Smooth muscle cell of the brain vasculature (primary cell): ENCODE results near the gene GUCY2D.
"Not testable (repeated sequence)": the region's sequence is repeated elsewhere in the genome, so short reads cannot be mapped to it uniquely, and the experiment has no call there.

Experiments
- DNase-seq: peaks from one replicate; pipeline ENCODE4 v3.0.0-alpha.2; 2012; ENCODE audit warnings: low read depth, low spot score

Gene GUCY2D

DNA sequence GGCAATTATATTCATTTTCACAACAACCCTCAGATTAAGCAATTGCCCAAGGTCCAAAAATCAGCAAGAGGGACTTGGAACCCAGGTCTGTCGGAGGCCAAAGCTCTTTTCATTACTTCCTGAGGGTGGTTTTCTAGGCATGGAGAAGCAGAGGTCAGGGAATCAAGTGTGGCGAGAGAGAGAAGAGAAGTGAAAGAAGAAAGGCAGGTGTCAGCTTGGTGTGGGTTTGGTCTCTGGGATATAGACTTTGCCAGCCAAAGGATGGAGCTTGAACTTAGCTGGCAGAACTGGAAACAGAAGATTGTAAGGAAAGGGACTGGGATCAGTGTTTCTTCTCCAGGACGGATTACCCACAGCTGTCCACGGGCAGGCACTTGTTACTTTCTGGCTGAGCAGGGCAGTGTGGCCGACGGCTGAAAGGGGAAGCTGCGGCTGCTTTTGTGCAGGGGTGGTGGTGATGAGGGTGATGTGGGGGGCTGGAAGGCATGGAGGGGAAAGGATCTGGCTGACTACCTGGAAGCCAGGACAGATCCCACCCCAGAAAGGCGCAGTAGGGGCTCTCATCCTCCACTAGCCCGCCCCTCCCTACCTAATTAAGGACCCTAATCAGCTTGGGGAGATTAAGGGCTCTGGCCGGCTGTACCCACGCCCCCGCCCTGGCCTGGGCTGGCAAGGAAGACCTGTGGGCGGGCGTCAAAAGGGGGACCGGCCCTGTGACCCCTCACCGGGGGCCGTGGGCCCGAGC is at the start of gene GUCY2D:
TSS of gene GUCY2D (plus strand) at position 640 of the 745 bp plus-strand sequence. CDS start 433 bp downstream, outside the sequence.
- DNase-seq: no peak

DNA sequence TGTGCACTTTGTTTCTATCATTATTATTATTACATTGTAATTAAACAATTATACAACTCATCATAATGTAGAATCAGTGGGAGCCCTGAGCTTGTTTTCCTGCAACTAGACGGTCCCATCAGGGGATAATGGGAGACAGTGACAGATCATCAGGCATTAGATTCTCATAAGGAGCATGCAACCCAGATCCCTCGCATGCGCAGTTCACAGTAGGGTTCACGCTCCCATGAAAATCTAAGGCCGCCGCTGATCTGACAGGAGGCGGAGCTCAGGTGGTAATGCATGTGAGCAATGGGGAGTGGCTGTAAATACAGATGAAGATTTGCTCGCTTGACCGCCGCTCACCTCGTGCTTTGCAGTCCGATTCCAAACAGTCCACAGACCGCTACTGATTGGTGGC is 49.1 kb upstream of the GUCY2D start:
- DNase-seq: not testable (repeated sequence)

DNA sequence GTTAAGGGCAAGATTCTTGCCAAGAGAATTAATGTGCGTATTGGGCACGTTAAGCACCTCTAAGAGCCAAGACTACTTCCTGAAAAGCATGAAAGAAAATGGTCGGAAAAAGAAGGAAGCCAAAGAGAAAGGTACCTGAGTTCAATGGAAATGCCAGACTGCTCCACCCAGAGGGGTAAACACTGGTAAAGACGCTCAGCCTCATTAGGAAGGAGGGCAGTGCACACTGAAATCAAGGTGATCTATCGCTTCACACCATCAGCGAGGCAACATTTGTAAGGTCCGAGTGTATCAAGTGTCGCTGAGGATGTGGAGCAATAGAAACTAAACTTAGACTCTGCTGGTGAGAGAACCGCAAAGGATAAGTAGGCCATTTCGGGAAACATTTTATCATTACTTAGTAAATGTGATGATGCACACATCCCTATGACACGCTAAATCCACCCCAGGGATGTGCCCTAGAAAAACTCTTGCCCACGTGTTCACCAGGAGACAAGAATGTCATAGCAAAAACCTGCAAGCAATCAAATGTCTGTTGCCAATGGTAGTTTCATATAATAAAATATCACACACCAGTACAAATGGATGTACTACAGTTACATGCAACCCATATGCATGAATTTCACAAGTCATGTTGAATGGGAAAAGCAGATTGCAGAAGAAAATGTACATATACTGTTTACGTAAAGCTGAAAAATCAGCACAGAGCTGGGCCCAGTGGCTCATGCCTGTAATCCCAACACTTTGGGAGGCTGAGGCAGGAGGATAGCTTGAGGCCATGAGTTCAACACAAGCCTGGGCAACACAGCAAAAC is 46.8 kb upstream of the GUCY2D start:
- no peak for DNase-seq

DNA sequence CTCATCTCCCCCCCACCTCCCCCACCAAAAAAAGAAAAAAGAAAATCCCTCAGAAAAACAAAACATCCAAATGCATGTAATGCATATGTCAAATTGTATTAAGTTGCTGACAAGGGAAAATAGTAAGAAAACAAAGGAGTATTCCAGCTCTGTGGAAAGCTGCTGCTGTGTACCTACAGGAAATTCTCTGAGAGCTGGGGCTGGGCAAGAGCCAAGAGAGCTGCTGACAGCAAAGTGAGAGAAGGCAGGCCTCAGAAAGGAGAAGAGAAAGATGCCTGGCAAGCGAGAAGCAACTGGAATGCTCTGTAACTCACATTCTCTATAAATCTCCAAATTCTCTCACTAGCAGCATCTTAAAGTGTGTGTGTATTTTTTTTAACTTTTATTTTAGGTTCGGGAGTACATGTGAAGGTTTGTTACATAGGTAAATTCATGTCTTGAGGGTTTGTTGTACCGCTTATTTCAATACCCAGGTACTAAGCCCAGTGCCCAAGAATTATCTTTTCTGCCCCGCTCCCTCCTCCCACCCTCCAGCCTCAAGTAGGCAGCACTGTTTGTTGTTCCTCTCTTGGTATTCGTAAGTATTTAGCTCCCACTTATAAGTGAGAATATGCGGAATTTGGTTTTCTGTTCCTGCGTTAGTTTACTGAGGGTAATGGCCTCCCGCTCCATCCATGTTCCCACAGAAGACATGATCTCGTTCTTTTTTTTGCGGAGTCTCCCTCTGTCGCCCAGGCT is 46.0 kb upstream of the GUCY2D start:
- no peak for DNase-seq

DNA sequence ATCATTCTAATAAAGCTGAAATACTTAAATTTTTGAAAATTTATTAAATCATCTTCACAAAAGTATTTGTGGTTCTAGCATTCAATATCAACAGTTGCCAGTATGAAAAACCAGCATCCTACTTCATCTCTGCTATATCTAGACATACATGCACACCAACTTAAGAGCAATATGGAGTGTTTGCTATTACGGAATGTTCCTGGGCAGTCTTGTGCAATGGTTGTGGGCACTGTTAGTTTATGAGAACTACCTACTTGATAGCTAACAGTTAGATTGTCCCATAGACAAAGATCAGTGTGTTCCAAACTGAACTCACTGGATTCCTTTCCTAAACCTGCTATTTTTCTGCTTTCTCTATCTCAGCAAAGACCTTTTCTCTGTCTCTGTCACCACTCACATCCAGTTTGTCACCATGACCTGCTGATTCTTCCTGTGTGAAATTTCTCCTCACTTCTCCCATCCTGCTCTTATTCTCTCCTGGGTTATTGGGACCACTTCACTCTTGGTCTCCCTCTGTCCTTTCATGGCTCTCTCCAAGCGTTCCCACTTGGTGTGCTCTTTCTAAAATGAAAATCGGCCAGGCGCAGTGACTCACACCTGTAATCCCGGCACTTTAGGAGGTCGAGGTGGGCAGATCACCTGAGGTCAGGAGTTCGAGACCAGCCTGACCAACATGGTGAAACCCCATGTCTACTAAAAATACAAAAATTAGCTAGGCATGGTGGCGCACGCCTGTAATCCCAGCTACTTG is 42.7 kb upstream of the GUCY2D start:
- no peak for DNase-seq

DNA sequence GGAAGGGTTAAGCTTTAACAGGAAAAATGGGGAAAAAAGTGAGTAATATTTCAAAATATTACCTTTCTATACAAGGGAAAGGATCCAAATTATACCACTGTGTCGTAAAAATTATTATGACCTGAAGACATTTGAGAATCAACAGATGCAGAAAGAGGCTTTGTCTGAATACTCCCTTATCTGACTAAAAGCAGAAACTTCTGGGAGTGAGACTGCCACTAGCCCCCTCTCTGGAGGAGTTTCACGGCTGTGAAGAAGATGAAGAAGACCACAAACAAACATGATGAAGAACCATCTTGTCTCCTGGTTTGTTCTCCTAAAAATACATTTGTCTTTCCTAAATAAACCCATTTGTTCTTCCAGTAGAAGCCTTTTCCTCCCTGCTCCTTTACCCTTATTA is 41.0 kb upstream of the GUCY2D start:
- DNase-seq: no peak

DNA sequence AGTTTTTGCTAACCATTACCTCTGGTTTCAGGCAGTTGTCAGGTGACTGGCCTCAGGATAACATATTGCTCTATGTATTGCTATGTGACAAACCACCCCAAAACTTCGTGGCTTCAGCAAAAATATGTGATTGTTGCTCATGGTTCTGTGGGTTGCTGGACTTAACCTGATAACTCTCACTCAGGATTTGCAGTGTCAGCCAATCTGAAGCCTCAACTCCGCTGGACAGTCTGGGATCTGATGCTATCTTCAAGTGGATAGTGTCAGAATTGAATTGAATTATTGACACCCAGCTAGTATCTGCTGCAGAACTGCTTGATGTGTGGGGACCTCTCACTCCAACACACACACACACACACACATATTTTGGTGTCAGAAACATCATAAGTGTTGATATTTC is 34.7 kb upstream of the GUCY2D start:
- DNase-seq: no peak

DNA sequence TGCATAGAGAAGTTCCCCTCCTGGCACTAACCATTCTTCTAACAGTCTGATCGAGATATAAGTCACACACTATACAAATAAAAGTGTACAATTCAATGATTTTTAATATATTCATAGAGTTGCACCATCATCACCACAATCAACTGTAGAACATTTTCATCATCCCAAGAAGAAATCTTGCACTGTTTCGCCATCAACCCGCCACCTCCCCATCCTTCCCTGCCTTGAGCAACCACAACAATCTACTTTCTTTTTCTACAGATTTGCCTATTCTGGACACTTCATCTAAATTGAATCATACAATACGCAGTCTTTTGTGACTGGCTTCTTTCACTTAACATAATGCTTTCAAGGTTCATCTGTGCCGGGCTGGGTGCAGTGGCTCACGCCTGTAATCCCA is 33.0 kb upstream of the GUCY2D start:
- DNase-seq: no peak

DNA sequence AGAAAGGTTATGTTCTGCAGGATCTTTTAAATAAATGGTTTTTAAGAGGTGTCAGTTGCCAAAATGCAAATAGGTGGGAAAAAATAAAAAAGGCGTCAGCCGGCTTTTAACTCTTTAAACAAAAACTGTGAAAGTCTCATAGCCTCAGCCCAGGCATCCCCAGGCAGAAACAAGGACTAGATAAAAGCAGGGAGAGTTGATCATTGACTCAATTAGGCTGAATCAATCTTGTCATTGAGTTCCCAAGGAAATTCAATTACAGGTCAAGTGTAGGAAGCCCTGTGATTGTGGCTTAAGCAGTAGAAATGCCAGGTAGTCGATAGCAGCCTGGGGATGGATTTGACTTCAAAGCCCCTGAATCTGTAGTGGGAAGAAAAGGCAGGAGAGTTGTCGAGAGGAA is 30.8 kb upstream of the GUCY2D start:
- DNase-seq: no peak

DNA sequence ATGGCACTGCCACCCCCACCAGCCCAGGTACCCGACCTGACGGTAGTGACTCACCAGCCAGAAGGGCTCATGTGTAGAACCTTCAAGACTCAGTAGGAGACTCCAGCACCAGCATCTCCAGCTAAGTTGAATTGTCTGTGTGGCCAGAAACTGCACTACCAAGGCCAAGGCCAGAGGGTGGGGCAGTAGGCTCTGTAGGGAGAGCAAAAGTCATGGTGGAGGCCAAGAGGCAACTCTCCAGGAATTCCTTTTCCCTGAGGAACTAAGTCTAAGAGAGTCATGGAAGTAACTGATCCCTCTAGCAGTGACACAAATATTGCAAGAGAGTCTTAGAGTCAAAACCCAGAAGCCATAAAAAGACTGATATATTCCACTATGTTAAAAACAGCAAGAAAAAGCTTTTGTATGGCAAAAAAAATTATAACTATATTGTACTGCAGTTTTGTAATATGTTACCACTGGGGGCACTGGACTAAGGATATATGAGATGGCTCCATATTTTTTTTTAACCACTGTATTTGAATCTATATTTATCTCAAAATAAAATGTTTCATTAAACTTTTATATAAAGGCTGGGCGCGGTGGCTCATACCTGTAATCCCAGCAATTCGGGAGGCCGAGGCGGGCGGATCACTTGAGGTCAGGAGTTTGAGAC is 30.2 kb upstream of the GUCY2D start:
- DNase-seq: no peak

DNA sequence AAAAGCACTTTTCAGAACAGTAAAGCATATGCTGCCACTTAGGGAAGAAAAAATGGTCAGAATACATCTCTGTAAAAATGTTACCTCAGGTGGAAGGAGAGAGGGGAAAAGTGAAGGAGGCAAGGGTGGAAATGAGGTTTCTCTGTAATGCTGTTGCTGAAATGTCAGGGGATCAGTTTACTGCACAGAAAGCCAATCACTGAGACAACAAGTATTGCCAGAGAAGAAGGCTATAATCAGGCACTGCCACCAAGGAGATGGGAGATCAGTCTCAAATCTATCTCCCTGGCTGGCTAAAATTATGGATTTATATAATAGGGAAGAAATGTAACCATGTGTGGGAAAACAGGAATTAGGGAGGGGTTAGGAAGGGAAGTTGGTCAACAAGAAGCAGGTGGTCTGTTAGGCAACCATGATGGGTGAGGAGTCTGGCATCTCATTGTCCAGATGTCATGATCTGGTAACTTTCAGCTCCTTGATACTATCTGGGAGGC is 27.7 kb upstream of the GUCY2D start:
- no peak for DNase-seq

DNA sequence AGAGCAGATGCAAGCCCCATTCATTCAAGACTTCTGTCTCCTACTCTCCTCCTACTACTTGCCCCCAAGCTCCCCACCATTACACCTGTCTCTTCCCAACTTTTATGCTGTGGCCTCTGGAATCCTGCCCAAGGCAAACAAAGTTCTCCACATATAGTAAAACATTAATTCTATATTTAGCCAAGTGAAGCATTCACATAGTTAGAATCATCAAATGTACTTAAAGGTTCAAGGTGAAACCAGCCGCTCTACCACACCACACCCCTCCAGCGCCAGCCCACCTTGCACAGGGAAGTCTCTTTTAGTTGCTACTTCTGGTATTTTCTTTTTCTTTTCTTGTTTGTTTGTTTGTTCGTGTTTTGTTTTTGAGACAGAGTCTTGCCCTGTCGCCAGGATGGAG is 25.4 kb upstream of the GUCY2D start:
- no peak for DNase-seq

DNA sequence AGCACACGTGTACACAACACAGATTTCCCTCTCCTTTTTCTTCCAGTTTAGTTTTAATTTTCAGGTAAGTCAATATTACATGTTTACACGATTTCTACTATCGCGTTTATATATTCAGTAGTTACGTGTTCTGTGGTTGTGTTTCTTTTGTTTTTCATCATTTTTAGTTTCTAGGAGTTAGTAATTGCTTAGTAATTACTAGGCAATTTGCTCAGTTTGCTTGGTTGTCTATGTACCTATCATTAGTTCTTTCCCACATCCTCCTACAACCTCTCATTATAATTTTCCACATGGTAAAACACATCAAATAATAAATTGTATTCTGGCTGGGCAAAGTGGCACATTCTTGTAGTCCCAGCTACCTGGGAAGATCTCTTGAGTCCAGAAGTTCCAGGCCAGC is 24.6 kb upstream of the GUCY2D start:
- no peak for DNase-seq

DNA sequence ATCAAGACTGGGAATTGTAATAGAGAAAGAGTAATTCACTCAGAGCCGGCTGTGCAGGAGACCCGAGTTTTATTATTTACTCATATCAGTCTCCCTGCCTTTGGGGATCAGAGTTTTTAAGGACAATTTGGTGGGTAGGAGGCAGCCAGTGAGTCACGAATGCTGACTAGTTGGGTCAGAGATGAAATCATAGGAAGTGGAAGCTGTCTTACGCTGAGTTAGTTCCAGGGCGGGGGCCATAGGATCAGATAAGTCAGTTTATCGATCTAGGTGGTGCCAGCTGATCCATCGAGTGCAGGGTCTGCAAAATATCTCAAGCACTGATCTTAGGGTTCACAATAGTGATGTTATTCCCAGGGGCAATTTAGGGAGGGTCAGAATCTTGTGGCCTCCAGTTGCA is 20.2 kb upstream of the GUCY2D start:
- no peak for DNase-seq

DNA sequence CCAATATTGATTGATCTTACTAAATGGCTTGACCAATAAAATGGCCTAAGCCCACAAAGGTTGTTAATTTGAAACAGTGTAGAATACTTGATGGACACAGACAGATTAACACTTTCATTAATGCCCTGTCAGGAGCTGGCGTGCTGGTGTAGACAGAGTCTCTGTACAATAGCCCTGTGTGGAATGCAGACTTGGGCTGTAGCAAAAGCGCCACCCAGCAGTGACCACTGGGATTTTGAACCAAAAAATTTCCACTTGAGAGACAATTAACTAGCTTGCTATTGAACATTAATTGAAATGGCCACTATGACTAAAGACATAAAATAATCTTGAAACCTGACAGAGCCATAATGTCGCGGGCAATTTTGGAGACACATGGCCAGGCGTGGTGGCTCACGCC is 19.7 kb upstream of the GUCY2D start:
- DNase-seq: no peak

DNA sequence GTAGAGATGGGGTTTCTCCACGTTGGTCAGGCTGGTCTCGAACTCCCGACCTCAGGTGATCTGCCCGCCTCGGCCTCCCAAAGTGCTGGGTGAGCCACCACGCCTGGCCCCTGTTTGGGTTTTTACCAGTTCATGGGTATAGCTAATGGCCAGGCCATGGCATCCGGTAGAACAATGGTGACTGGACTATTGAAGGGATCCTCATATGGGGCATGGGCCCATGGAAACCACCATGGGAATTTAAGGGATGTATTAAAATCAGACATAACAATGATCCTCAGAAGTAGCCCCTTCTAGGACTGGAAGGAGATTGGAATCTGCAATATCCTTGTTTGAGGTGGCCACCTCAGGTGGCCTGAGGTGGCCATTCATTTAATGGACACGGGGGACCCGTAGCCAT is 17.5 kb upstream of the GUCY2D start:
- no peak for DNase-seq

DNA sequence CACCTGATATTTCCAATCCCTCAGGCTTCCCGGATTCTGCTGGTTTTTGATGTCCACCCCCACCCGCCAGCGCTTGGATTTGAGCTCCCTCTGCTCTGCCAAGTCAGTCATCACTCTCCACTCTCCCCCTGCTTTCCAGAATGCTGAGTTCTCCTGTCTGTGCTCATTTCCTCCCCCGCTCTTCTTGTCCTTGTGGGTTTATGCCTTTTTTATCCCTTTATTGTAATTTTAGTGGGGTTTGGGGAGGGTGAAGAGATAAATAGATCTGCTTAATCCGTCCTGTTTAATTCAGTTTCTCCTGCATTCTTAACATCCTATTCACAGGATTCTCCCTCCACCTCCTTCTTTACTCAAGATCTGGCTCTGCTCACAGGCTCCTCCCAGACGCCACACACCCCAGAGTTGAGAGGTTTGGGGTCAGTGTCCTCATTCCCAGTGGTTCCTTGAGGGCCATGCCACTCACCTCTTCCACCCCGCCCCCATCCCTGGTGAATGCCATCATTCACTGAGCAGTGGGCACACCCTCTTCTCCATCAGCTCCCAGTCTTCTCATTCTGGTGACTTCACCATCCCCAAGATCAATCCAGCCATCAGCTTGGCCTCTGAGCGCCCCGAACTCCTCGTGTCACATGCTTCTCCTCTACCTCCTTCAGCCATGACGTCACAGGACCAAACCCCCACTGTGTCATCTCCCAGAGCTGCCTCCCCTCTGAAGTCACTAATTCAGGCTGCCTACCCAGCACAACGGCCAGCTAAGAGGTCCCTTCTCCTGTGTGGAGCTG is 15.1 kb upstream of the GUCY2D start:
- no peak for DNase-seq

DNA sequence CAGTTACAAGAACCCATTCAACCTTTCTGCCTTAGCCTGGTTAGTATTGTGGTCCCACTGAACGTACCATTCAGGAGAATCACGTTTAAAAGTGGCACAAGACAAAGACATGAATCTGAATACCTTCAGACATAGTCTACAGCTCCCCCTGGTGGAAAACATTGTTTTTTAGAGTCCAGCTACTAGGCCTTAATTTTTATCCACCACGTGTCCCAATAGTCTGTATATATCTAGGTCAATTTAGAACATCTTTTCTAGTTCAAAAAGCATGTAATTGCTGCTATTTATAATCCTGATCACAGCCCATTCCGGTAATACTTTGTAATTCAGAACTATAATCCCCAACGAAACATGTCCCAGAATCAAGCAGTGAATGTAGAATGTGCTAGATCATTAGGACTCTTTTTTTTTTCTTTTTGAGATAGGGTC is 13.7 kb upstream of the GUCY2D start:
- DNase-seq: peak; percentile 65

DNA sequence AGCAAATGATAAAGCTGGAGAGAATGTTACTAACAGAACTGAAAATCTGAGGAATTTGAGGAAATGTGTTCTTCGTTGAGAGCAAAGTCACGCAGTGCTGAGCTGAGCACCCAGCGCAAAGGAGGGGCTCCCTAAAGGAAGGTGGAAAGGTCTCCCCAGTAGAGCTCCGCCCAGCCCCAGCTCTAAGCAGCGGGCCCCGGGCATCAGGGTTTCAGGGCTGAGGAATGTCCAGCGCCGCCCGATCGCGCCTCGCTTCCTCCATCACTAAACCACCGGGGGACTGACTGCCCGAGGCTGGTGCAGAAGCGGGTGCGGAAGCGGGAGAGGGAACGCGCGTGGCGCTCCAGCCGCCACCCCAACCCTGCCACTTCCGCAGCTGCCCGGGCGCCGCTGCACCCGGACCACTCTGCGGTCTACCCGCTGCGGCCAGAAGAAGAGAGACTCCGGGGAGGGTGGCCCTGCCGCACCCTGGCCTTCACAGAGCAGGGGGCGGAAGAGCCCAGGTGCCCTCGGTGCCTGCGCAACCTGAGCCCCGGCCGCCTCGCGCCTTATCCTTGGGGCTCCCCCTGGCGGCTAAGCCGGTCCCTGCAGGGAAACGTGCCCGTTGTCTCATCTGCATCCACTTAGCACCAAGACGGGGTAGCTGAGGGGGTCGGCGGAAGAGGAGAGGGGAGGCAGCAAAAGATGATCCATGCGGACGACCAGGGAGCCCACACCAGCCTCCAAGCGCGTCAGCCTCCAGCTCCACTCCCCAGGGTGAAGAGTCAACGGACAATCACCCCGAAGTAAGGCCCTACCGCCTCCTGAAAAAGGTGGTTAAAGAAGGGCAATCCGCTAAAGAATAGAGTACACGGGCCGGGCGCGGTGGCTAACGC is 12.4 kb upstream of the GUCY2D start:
- DNase-seq: peak; percentile 28
